Endothelial cell of umbilical vein (primary cell): ENCODE results near the gene STON2. TPM values are rescaled to one million over a fixed set of nuclear protein-coding genes. Genes with fewer than 3 reads are reported as not detected.

ENCODE experiments used
- BruUV-seq: library from RNA; stranded (reverse); fragments of 400-500 nt; replicated peaks from 2 replicates; lab custom pipeline; 2021; lab: Mats Ljungman, UMichigan
- CTCF ChIA-PET: fragments of 300-600, 350-600 bp; sonication (Branson Sonifier 250); formaldehyde crosslinking; loops from one replicate; lab custom pipeline; 2021; ENCODE audit warnings: antibody characterized with exemption, inconsistent platforms; lab: Charles Lee
- POLR2A ChIA-PET: fragments of 300-600, 350-600 bp; sonication (Branson Sonifier 250); formaldehyde crosslinking; loops from one replicate; lab custom pipeline; 2021; ENCODE audit warnings: antibody characterized with exemption, inconsistent platforms; lab: Charles Lee
- DNase-seq: peaks from one replicate; pipeline ENCODE4 v3.0.0-alpha.2; 2011; ENCODE audit warnings: low read depth, low spot score
- FAIRE-seq: peaks from 2 replicates; lab custom pipeline; 2011; peaks lifted over from hg19 to GRCh38; lab: Jason Lieb, UNC
- H2AFZ ChIP-seq: 2 replicates; pipeline ENCODE4 v1.6.0; 2012; ENCODE audit warnings: low read depth, low read length, control low read depth, inconsistent platforms
- H3K27ac ChIP-seq: 2 replicates; pipeline ENCODE4 v1.5.1; 2011; ENCODE audit warnings: low read depth, mild to moderate bottlenecking, control low read depth, low read length, moderate library complexity; ENCODE audit not compliant: insufficient read depth
- H3K27me3 ChIP-seq, 2 experiments: 2 replicates each; pipeline versions ENCODE4 v1.6.0 to v1.6.1; 2011; ENCODE audit warnings: low read length in 2 of 2, mixed read lengths in 1 of 2; ENCODE audit not compliant: control insufficient read depth in 2 of 2, insufficient read depth in 2 of 2
- H3K36me3 ChIP-seq, 2 experiments: 2 replicates in 1 of 2; 3 replicates in 1 of 2; pipeline ENCODE4 v1.5.1; 2011; ENCODE audit warnings: low read length in 2 of 2, mild to moderate bottlenecking in 1 of 2, moderate library complexity in 1 of 2; ENCODE audit not compliant: control insufficient read depth in 2 of 2, insufficient read depth in 2 of 2; ENCODE audit errors: extremely low read depth in 1 of 2
- H3K4me1 ChIP-seq: 3 replicates; pipeline ENCODE4 v1.5.1; 2011; ENCODE audit warnings: mild to moderate bottlenecking, low read length; ENCODE audit not compliant: control insufficient read depth, insufficient read depth; ENCODE audit errors: extremely low read depth
- H3K4me2 ChIP-seq: 2 replicates; pipeline ENCODE4 v1.6.1; 2011; ENCODE audit warnings: low read length, control low read depth, mixed read lengths; ENCODE audit not compliant: insufficient read depth
- H3K4me3 ChIP-seq, 3 experiments: fragments of 200-600 bp in 1 of 3; sonication (generic), shearing (Covaris generic) in 1 of 3; replicated peaks in 1 of 3; 2 replicates each; pipeline ENCODE4 v1.5.1; 2011 to 2016; ENCODE audit warnings: control low read depth in 3 of 3, low read length in 3 of 3, mild to moderate bottlenecking in 2 of 3, inconsistent platforms in 1 of 3, low read depth in 1 of 3, moderate library complexity in 1 of 3; ENCODE audit not compliant: insufficient read depth in 1 of 3
- H3K79me2 ChIP-seq: 2 replicates; pipeline ENCODE4 v1.6.0; 2012; ENCODE audit warnings: low read length, inconsistent platforms; ENCODE audit not compliant: control insufficient read depth, insufficient read depth
- H3K9ac ChIP-seq: replicated peaks from 2 replicates; pipeline ENCODE3; 2011; ENCODE audit warnings: low read length, control low read depth; ENCODE audit not compliant: insufficient read depth; ENCODE audit errors: extremely low read depth
- H3K9me1 ChIP-seq: replicated peaks from 3 replicates; pipeline ENCODE4 v1.6.0; 2011; ENCODE audit warnings: mild to moderate bottlenecking, low read length; ENCODE audit not compliant: control insufficient read depth, insufficient read depth; ENCODE audit errors: extremely low read depth
- H3K9me3 ChIP-seq: replicated peaks from 2 replicates; pipeline ENCODE4 v1.5.1; 2012; ENCODE audit warnings: low read length, inconsistent platforms; ENCODE audit not compliant: control insufficient read depth, insufficient read depth
- H4K20me1 ChIP-seq: replicated peaks from 2 replicates; pipeline ENCODE3; 2011; ENCODE audit warnings: mild to moderate bottlenecking, low read length; ENCODE audit not compliant: control insufficient read depth, insufficient read depth; ENCODE audit errors: extremely low read depth
- EZH2 ChIP-seq: IDR thresholded peaks from 2 replicates; pipeline ENCODE4 v1.6.1; 2012; ENCODE audit warnings: borderline replicate concordance, low read depth, mild to moderate bottlenecking, moderate library complexity, low read length, inconsistent platforms; ENCODE audit not compliant: severe bottlenecking
- FOS ChIP-seq: IDR thresholded peaks from 2 replicates; pipeline ENCODE4 v1.6.1; 2011; ENCODE audit warnings: mild to moderate bottlenecking, low read length, moderate library complexity, borderline replicate concordance; ENCODE audit not compliant: insufficient read depth
- GATA2 ChIP-seq: IDR thresholded peaks from 2 replicates; pipeline ENCODE4 v1.7.0; 2011; ENCODE audit warnings: low read depth, mild to moderate bottlenecking, moderate library complexity, mixed read lengths, low read length; ENCODE audit not compliant: insufficient read length, insufficient read depth
- JUN ChIP-seq: IDR thresholded peaks from 2 replicates; pipeline ENCODE4 v1.6.1; 2011; ENCODE audit warnings: borderline replicate concordance, low read depth; ENCODE audit not compliant: insufficient read length, insufficient read depth
- MYC ChIP-seq: IDR thresholded peaks from one replicate; pipeline ENCODE4 v1.6.1; 2011; ENCODE audit warnings: mild to moderate bottlenecking, low read depth, low read length
- POLR2A ChIP-seq: IDR thresholded peaks from 2 replicates; pipeline ENCODE4 v1.6.1; 2012; ENCODE audit warnings: low read depth, mild to moderate bottlenecking, control low read depth, low read length
- POLR2AphosphoS5 ChIP-seq: IDR thresholded peaks from 2 replicates; pipeline ENCODE4 v1.6.1; 2012; ENCODE audit warnings: low read depth, mild to moderate bottlenecking, control low read depth, low read length, moderate library complexity; ENCODE audit not compliant: insufficient read depth
- dilution Hi-C: fragments of 300-500 bp; cut with MboI; formaldehyde crosslinking; loops from one replicate; pipeline ENCODE4 v1.15.0; 2019; ENCODE audit warnings: low sequenced_read_pairs; ENCODE audit not compliant: extremely low pct_ligation_motif_present
- intact Hi-C: fragments of 100-400 bp; cut with micrococcal nuclease; formaldehyde crosslinking; loops from one replicate; pipeline ENCODE4 v1.10.0; 2022
- polyA plus RNA-seq, 4 experiments: library from polyadenylated mRNA; depleted of rRNA in 3 of 4; stranded (reverse) in 3 of 4; unstranded in 1 of 4; fragments of >200 nt; gene quantifications; 2 replicates each; pipeline versions ENCODE4 v1.2.1 to v1.2.3, GENCODE V29; 2011 to 2012; ENCODE audit warnings: missing spikeins in 1 of 4
- total RNA-seq: library from RNA; stranded (reverse); gene quantifications from 2 replicates; pipeline ENCODE4 v1.2.3, GENCODE V29; 2021
- TF ChIP-seq, protein P1 (sequence below): IDR thresholded peaks from 2 replicates; pipeline ENCODE4 v1.6.1; 2011; ENCODE audit not compliant: insufficient read depth, insufficient read length
- TF ChIP-seq, protein P2 (sequence below), 2 donors: IDR thresholded peaks; 1 replicate in 1 of 2; 2 replicates in 1 of 2; pipeline ENCODE4 v1.5.1; 2011; ENCODE audit warnings: low read length in 2 of 2, mild to moderate bottlenecking in 2 of 2, moderate library complexity in 2 of 2, control low read depth in 1 of 2, inconsistent platforms in 1 of 2, low read depth in 1 of 2; ENCODE audit not compliant: insufficient read depth in 1 of 2; ENCODE audit errors: extremely low read depth in 1 of 2

STON2 gene
- total and polyA plus RNA-seq, 2 donors (not counting 3 experiments of a cell fraction or from before 2014, with no cell fraction given) = not detected

DNA sequence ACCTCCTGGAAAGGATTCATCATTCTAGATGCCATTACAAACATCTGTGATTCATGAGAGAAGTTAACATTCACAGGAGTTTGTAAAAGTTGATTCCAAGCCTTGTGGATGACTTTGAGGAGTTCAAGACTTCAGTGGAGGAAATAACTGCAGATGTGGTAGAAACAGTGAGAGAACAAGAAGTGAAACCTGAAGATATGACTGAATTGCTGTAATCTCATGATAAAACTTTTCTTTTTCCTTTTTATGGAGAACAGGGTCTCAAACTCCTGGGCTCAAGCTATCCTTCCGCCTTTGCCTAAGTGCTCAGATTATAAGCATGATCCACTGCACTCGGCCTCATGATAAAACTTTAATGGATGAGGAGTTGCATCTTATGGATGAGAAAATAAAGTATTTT, 114.9 kb downstream of the STON2 start:
- no TSS peak for BruUV-seq
- Histone ChIP-seq H3K27me3 (no peaks in the 10 kb centered on the region), H3K27ac (no peak overlapping the region), H3K9me1 (no peaks in the 10 kb centered on the region), H3K9me3 (no peaks in the 10 kb centered on the region), H3K79me2 (no peaks in the 10 kb centered on the region), H2AFZ (no peak overlapping the region), H3K9ac (no peak overlapping the region), H3K4me3 (no peak overlapping the region), H3K36me3 (no peaks in the 10 kb centered on the region), H3K4me2 (no peak overlapping the region), H4K20me1 (no peaks in the 10 kb centered on the region), H3K4me1 (no peaks in the 10 kb centered on the region)
- no peak for TF ChIP-seq MYC
- TF ChIP-seq, protein P1, sequence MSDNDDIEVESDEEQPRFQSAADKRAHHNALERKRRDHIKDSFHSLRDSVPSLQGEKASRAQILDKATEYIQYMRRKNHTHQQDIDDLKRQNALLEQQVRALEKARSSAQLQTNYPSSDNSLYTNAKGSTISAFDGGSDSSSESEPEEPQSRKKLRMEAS = no peak
- TF ChIP-seq EZH2 = no peak
- TF ChIP-seq, protein P2, sequence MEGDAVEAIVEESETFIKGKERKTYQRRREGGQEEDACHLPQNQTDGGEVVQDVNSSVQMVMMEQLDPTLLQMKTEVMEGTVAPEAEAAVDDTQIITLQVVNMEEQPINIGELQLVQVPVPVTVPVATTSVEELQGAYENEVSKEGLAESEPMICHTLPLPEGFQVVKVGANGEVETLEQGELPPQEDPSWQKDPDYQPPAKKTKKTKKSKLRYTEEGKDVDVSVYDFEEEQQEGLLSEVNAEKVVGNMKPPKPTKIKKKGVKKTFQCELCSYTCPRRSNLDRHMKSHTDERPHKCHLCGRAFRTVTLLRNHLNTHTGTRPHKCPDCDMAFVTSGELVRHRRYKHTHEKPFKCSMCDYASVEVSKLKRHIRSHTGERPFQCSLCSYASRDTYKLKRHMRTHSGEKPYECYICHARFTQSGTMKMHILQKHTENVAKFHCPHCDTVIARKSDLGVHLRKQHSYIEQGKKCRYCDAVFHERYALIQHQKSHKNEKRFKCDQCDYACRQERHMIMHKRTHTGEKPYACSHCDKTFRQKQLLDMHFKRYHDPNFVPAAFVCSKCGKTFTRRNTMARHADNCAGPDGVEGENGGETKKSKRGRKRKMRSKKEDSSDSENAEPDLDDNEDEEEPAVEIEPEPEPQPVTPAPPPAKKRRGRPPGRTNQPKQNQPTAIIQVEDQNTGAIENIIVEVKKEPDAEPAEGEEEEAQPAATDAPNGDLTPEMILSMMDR (IDR thresholded peaks at IDR 0.05; ENCODE audit: extremely low read depth in 1 of 2, insufficient read depth in 1 of 2, low read depth in 1 of 2, low read length in 2 of 2) = no peak
- TF ChIP-seq POLR2A = no peak
- no peak for TF ChIP-seq GATA2
- TF ChIP-seq FOS = no peak
- no peak for TF ChIP-seq JUN
- no peak for TF ChIP-seq POLR2AphosphoS5
- intact Hi-C loops (no loop called here), dilution Hi-C loops (no loop called here)
- POLR2A ChIA-PET = no interaction called here
- no peak for DNase-seq
- CTCF ChIA-PET = no interaction called here
- no peak for FAIRE-seq
